Measurements from ENCODE around the gene FBXO22.

The FBXO22 gene

DNA sequence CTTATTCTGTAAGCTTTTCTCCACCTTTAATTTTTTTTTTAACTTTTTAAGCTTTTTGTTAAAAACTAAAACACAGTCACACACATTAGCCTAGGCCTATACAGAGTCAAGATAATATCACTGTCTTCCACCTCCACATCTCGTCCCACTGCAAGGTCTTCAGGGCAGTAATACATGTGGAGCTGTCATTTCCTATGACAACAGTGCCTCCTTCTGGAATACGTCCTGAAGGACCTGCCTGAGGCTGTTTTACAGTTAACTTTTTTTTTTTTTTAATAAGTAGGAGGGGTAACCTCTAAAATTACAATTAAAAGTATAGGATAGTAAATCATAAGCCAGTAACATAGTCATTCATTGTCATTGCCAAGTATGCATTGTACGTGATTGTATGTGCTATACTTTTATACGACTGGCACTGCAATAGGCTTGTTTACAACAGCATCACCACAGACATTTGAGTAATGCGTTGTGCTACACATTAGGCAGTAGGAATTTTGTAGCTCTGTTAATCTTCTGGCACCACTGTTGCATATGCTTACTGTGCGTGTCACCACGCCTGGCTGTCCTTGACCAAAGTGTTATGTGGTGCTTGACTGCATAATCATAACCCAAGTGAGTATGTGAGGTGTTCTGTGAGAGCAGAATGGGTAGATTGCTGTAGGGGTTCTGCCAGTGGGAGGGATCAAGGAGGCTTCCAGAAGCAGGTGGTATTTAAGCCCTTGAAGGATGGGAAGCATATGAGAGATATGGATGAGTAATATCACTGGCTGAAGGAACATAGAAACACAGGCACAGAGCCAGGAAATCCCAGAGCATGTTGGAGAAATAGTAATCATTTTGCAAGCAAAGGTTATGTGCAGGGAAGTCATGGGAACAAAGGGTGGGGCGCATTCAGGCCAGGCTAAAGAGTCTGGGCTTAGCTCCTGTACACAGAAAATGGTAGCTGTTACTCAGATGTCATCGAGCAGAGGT lies 18.3 kb downstream of the FBXO22 start:
- TF ChIP-seq, protein P1, sequence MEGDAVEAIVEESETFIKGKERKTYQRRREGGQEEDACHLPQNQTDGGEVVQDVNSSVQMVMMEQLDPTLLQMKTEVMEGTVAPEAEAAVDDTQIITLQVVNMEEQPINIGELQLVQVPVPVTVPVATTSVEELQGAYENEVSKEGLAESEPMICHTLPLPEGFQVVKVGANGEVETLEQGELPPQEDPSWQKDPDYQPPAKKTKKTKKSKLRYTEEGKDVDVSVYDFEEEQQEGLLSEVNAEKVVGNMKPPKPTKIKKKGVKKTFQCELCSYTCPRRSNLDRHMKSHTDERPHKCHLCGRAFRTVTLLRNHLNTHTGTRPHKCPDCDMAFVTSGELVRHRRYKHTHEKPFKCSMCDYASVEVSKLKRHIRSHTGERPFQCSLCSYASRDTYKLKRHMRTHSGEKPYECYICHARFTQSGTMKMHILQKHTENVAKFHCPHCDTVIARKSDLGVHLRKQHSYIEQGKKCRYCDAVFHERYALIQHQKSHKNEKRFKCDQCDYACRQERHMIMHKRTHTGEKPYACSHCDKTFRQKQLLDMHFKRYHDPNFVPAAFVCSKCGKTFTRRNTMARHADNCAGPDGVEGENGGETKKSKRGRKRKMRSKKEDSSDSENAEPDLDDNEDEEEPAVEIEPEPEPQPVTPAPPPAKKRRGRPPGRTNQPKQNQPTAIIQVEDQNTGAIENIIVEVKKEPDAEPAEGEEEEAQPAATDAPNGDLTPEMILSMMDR (IDR thresholded peaks at IDR 0.05; ENCODE audit: borderline replicate concordance, insufficient read depth, low read depth, low read length) = peak; percentile 19; the same call in 1 of the 2 replicates
- no peak overlapping the region for H3K4me3 ChIP-seq (ENCODE audit: low read depth, low read length)

DNA sequence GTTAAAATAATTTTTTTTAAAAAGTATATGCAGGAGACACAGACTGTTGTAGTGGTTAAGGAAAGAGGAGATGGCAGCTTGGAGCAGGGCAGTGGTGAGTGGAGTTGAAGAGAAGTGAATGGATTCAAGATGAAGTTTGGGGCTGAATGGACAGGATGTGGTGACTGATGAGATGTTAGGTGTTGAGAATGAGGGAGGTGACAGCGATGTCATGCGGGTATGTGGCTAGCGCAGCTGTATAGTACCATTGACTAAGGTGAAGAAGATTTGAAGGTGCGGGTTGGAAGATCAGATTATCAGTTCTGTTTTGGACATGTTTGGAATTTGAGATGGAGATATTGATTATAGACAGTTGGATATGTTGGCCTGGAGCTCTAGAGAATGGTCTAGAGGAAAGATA lies 20.1 kb downstream of the FBXO22 start:
- no peak overlapping the region for H3K4me3 ChIP-seq (ENCODE audit: low read depth, low read length)
- TF ChIP-seq, protein P1 (IDR thresholded peaks at IDR 0.05; ENCODE audit: borderline replicate concordance, insufficient read depth, low read depth, low read length) = no peak

DNA sequence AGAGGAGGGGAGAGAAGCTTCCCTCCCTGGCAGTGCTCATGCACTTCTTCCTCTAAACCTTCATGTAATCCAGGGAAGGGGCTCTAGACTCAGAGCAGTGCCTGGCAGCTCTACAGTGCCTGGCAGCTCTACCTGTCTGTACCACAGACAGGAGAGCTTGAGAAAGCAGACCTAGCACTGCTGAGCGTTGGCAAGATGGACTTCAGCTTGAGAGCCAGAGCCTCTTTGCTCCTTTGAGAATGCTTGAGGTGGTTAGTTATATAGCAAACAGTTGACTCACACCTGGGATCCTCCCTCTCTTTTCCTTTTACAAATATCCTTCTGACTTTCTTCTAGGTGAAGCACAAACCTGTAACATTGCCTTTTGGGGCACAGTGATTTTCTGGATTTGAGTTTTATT lies 20.9 kb downstream of the FBXO22 start:
- no peak overlapping the region for H3K4me3 ChIP-seq (ENCODE audit: low read depth, low read length)
- TF ChIP-seq, protein P1 (IDR thresholded peaks at IDR 0.05; ENCODE audit: borderline replicate concordance, insufficient read depth, low read depth, low read length) = no peak

DNA sequence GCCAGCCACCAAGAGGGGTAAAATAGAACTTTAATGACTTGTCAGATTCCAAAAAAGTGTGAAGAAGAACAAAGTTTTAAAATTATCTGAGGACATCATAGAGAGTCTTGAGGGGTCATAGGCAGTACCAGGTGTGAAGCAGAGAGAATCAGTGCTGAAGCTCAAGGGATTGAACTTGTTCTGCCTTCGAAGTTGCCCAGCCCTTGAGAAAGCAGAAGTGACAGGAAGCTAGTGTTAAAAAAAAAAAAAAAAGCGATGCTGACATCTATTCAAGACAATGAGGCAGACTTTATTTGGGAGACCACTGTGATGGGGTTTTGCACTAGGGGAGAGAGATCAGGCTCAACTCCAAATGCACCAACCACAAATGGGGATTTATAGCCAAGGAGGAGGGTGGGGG lies 21.8 kb downstream of the FBXO22 start:
- no peak overlapping the region for H3K4me3 ChIP-seq (ENCODE audit: low read depth, low read length)
- TF ChIP-seq, protein P1 (IDR thresholded peaks at IDR 0.05; ENCODE audit: borderline replicate concordance, insufficient read depth, low read depth, low read length) = no peak

DNA sequence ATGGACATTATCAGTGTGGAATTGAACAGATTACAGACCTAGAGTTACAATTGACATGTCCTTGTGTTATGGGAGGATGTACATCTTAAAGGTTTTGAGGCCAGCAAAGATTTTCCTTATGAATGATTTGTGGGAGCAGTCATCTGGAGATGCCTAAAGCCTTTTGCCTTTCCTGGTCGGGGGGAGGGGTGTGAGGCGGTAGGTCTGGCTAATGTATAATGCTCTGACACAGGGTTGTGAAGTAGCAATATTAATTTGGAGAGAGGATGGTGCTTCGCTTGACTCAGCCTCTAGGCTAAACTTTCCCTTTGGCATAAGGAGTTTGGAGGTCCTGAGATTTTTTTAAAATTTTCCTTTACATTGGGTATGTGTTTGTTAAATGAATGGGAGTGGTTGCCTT lies 23.3 kb downstream of the FBXO22 start:
- TF ChIP-seq, protein P1 (IDR thresholded peaks at IDR 0.05; ENCODE audit: borderline replicate concordance, insufficient read depth, low read depth, low read length) = no peak
- H3K4me3 ChIP-seq (ENCODE audit: low read depth, low read length) = no peak overlapping the region

DNA sequence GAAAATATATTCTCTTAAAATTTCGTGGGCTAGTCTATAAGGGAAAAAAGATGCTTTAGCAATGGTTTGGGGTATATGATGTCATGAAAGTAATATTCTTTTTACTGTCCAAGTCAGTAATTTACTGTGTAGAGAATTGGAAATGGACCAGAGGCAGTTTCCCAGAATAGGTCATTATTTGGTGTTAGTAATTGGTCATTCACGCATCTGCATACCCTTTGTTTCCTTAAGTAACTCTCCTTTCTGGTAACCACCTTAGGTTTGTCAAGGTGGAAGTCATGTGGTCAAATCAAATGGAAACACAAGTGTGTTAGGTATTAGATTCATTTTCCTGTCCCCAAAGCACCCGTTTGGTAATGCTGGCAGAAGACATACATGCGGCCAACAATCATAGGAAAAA lies 23.9 kb downstream of the FBXO22 start:
- TF ChIP-seq, protein P1 (IDR thresholded peaks at IDR 0.05; ENCODE audit: borderline replicate concordance, insufficient read depth, low read depth, low read length) = no peak
- H3K4me3 ChIP-seq (ENCODE audit: low read depth, low read length) = no peak overlapping the region
